ENCODE data around the gene RACK1. TPM values are rescaled to one million over a fixed set of nuclear protein-coding genes. Genes with fewer than 3 reads are reported as not detected.

RACK1 gene
- total and polyA plus RNA-seq, 12 donors: 581 to 2,221 (median 640) TPM

GRCh38 chr5:181219262-181220177 lies 24.2 kb downstream of the RACK1 start:
- Histone ChIP-seq H3K9me3 (no peaks in the 10 kb centered on the region), H3K27ac (no peak overlapping the region), H3K4me3 (no peak overlapping the region), H3K27me3 (peaks cover 0 to 7% (median 0%) of the 10 kb centered on the region in 7 donors), H3K36me3 (no peaks in the 10 kb centered on the region), H3K4me1 (peaks cover 2 to 52% (median 25%) of the 10 kb centered on the region in 9 donors)
- WGBS, 2 donors: 72% methylated on average over 49 of the region's 49 CpGs
- DNase-seq: no peak
- no peak for ATAC-seq
- intact Hi-C loops (cut with DNase I): no loop called here
- TF ChIP-seq CTCF (IDR thresholded peaks at IDR 0.05): no peak

GRCh38 chr5:181218795-181219124 lies 24.9 kb downstream of the RACK1 start:
- intact Hi-C loops (cut with DNase I): loop anchor here in 2 of 10 donors (1.0 kb wide), 2 partner anchors 12 to 30 kb away; no protein-coding TSS in a partner anchor
- H3K9me3 ChIP-seq: no peaks in the 10 kb centered on the region
- TF ChIP-seq CTCF (IDR thresholded peaks at IDR 0.05): no peak
- H3K36me3 ChIP-seq: no peaks in the 10 kb centered on the region
- H3K4me3 ChIP-seq: peak overlapping the region in 9 of 10 donors; percentile 12 to 69 (median 58)
- WGBS, 2 donors: 39 to 41% methylated on average over 10 of the region's 10 CpGs
- H3K27ac ChIP-seq: peak overlapping the region in 8 of 10 donors; percentile 14 to 82 (median 66)
- no peak for ATAC-seq
- no peak for DNase-seq
- H3K4me1 ChIP-seq: peaks cover 0 to 46% (median 20%) of the 10 kb centered on the region in 9 donors
- peaks cover 0 to 7% (median 0%) of the 10 kb centered on the region in 7 donors for H3K27me3 ChIP-seq

GRCh38 chr5:181217803-181218062 lies 26.0 kb downstream of the RACK1 start:
- H3K4me3 ChIP-seq: peak overlapping the region; percentile 0 to 69 (median 57)
- ATAC-seq (peak in 4 of 8 donors; percentile 2 to 7 (median 3)), DNase-seq (no peak)
- 2 to 4% methylated on average over 13 of the region's 13 CpGs for WGBS, 2 donors
- intact Hi-C loops (cut with DNase I): loop anchor here in 2 of 10 donors (1.0 kb wide), 3 partner anchors 10 to 29 kb away; no protein-coding TSS in a partner anchor
- peaks cover 0 to 45% (median 22%) of the 10 kb centered on the region in 9 donors for H3K4me1 ChIP-seq
- H3K36me3 ChIP-seq: no peaks in the 10 kb centered on the region
- TF ChIP-seq CTCF (IDR thresholded peaks at IDR 0.05): no peak
- H3K27ac ChIP-seq: peak overlapping the region; percentile 17 to 82 (median 68)
- H3K9me3 ChIP-seq: no peaks in the 10 kb centered on the region
- peaks cover 0 to 7% (median 0%) of the 10 kb centered on the region in 7 donors for H3K27me3 ChIP-seq

GRCh38 chr5:181217111-181217802 lies 26.4 kb downstream of the RACK1 start:
- Histone ChIP-seq H3K36me3 (no peaks in the 10 kb centered on the region), H3K4me1 (peaks cover 0 to 40% (median 26%) of the 10 kb centered on the region in 9 donors), H3K27me3 (peaks cover 0 to 7% (median 0%) of the 10 kb centered on the region in 7 donors), H3K9me3 (no peaks in the 10 kb centered on the region), H3K27ac (peak overlapping the region; percentile 17 to 82 (median 68)), H3K4me3 (peak overlapping the region; percentile 0 to 69 (median 57))
- 0 to 1% methylated on average over 46 of the region's 46 CpGs for WGBS, 2 donors
- ATAC-seq (peak; percentile 18 to 52 (median 40)), DNase-seq (peak; percentile 44 to 52)
- TF ChIP-seq CTCF (IDR thresholded peaks at IDR 0.05): peak in 2 of 9 donors; percentile 12 to 13
- intact Hi-C loops (cut with DNase I): loop anchor here in 1 of 10 donors (1.0 kb wide), 1 partner anchor 10 kb away; no protein-coding TSS in a partner anchor

Measured in heart right ventricle (tissue), 16 donors.